ENCODE results near the gene CEP104.
A peak's percentile ranks its signal among the peaks of the same experiment; 100 is the strongest.

Gene CEP104

DNA sequence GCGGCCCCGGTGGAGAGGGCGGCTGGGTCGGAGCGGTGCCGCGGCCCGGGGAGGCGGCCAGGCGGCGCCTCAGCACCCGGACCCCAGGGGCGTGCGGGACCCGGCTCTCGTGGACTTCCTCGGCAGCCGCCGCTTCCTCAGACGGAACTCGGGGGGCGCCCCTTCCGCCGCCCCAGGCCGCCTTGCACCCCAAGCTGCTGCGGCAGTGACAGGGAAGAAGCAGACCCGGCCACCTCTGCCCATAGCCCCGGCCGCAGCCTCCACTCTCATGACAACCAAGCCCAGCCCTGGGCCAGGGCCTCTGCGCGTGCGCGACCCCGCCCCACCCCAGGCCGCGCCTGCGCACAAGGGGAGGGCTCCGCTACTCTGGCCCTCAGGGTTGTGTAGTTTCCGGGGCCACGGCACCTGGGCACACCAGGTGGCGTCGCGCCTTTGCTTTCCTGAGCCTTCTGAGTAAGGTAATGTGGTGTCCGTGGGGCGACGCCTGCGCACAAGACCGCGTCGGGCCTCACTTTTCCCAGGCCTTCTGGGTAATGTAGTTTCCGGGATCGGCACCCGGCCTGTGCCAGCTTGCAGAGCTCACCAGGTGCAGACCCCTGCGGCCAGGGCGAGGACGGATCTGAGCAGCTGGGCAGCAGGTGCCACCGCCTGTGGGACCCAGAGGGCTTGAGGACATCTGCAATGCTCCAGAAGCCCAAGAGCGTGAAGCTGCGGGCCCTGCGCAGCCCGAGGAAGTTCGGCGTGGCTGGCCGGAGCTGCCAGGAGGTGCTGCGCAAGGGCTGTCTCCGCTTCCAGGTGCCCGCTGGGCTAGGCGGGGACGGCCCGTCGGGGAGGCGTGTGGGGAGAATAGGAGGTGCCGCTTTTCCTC is at the start of gene CEP104, which contains the start of gene DFFB:
TSS of gene CEP104 (minus strand) at position 289 of the 868 bp plus-strand sequence. CDS start 4,804 bp downstream, outside the sequence.
TSS of gene DFFB (plus strand) at position 554 of the 868 bp plus-strand sequence. CDS start at position 682, 128 bp downstream.
- DNase-seq (ENCODE audit: extremely low read depth in 1 of 2, low read depth in 1 of 2): peak; percentile 89 to 93

DNA sequence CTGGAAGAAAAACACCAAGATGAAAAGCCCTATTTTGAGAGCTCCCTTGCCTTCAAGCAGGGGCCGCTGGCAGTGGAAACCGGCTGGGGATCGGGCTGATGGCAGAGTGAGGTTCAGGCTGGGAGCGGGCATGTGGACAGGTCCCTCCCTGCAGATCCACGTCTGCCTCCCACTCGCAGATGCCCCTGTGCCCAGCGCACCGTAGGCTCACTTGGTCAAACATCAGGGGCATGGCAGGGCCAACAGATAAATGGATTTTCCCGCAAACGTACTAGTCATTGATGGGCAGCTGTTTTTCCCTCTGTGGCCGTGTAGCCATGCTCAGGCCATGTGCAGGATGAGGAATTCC is 49.6 kb upstream of the CEP104 start:
- DNase-seq (ENCODE audit: extremely low read depth in 1 of 2, low read depth in 1 of 2): no peak

DNA sequence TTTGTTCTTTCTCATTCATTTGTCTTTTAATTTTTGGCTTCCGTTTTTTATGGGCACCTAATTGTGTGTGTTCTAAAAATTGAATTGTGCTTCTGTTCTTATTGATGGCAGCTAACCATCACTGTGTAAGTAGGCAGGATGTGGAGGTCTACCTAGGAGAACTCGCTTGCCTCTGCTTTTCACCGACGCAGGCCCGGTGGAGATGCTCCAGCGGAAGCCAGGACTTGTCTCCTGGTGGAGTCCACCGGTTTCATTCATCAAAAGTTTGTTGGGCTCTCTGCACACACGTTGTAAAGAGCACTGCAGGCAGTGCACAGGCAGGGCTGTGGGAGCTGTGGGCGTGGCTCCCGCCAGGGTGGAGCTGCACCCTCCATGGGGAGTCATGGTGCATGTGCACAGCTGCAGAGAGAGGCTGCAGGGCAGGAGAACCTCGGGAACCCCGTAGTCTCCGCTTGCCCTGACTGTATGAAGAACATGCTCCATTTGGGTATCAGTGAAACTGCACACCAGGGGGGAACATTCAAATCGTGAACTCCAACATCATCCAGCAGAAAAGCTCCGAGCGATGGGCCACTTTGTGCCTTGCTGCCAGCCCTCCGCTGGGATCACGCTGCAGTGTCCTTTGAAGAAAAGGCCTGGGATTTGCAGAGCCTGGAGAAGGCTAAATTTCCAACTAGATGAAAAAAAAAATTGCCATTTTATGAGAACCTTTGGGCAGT is 49.1 kb upstream of the CEP104 start:
- no peak for DNase-seq (ENCODE audit: extremely low read depth in 1 of 2, low read depth in 1 of 2)

DNA sequence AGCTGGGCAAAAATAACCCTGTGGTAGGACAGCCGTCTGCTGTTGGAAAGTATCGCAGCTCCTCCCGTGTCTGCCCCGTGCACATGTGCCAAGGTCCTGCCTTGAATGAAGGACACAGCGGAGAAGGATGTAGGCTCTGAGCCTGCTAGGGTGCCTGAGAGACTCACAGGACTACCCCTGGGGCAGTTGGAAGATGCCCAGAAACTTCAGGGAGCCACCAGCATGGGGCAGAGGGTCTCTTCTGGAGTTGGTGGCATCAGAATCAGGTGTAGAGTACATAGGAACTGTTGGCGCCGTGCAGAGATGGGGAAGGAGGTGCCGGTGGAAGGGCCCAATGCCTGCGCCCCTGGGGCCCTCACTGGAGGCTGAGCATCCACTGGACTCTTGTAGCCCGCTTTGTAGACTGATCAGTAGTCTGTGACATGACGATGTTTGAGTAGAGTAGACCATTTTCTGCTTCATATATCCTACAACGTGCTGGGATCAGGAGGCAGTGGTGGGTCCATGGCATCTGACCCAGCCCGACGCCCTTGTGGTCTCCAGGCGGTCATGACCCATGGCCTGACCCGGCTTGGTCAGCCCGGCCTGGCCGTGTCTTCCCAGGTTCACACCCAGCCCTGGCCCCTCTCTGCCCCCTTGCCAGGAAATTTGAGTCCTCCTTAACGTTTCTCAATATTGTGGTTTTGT is 48.4 kb upstream of the CEP104 start:
- DNase-seq (ENCODE audit: extremely low read depth in 1 of 2, low read depth in 1 of 2): no peak

DNA sequence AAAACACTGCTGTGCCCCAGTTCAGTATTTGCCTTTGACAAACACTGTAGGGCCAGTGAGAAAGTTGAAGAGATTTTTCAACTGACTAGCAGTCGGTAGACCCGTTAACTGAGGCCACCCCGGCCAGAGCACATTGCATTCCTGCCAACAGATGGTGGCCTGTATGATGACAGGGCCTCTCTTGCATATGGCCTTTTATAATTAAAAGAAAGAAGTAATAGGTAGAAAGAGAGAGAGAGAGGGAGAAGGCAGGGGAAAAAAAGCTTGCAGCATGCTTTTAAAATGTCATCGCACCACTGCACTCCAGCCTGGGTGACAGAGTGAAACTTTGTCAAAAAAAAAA is 47.8 kb upstream of the CEP104 start:
- no peak for DNase-seq (ENCODE audit: extremely low read depth in 1 of 2, low read depth in 1 of 2)

DNA sequence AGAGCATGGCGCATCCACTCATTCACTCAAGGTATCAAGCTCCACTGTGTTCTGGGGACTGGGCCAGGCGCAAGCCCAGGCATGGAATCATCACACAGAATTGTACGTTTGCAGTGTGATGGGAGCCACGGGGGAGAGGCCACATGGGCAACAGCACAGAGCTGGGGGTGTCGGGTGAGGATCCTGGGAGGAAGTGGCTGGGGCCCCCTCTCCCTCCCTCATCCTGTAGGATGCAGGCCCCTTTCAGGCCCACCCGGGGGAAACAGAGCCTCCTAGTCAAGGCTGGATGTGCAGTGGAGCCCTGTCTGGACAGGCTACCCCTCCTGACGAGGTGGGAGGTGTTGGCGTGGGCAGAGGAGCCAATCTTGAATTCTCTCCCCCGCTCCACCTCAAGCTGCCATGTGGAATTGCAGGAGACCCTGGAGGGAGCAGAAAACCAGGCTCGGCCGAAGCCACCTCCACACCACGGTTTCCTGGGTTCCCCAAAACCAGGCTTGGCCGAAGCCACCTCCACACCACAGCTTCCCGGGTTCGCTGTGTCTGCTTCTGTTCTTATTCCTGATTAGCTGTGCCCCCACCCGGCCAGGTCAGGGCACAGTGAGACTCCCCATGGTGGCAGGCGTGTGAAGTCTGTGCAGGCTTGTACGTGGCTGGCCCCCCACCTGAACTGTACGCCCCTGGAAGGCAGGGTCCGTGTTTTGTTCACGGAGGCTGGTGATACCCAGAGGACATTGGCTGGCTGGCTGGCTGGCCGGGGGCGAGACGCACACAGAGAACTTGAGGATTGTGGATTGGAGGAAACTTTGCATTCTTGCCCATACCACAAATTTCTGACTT is 47.2 kb upstream of the CEP104 start:
- DNase-seq (ENCODE audit: extremely low read depth in 1 of 2, low read depth in 1 of 2): no peak

DNA sequence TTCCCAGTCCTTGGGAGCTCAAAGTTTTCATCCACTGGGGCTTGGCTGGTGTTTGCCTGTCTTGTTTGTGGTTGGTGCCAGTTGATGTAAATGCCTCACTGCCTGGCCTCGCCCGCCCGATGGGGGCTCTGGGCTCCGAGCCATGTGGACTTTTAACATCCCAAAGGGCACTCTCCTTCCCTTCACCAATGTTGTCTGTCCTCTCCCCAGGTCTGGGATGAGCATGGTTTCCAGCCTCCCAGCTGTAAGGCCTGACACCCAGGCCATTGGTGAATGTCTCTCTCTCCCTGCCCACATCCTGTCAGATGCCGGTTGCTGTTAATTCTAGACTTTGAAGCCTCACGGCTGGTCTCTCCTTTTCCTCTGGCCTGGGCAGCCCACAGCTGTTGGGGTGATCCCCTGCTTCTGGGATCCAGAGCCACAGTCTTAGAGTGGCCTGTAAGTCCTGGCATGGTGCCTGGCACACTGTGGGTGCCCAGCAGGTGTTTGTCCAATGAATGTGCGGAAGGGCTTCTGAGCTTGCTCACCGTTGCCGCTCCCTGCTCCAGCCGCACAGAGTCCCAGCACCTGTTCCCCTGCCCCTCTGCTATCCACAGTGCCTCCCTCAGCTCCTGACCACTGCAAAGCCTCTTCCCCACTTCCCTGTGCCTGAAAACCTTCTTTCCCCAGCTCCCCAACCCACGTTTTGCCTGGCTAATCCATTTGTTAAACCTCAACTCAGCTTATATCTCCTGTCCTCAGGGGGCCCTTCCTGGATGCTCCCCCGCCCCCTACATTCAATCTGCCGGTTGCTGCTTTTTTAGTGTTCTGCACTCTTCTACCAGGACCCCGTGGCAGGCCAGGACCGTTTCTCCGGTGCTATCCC is 46.4 kb upstream of the CEP104 start:
- DNase-seq (ENCODE audit: extremely low read depth in 1 of 2, low read depth in 1 of 2): no peak

DNA sequence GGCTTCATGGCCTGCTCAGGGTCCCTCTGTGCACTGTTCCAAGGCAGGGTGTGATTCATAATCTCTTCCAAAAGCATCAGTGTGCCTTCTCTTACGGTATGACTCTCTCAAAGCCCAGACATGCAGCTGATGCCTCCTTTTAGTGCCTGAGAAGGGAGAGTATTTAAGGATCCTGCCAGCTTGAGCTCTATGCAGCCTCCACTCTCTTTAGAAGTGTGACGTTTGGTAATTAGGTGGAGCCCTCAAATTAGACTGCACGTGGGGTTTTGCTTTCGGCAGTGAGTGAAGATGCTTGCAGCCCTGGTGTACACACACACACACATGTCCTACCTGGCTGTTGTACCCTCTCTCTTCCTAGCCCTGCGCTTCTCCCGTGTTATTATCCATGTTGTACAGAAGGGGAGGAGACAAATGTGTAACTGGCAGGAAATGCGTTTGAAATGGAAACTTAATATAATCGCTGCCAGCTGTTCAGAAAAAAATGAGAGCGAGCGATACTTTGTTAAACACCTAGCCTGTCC is 45.6 kb upstream of the CEP104 start:
- DNase-seq (ENCODE audit: extremely low read depth in 1 of 2, low read depth in 1 of 2): no peak

DNA sequence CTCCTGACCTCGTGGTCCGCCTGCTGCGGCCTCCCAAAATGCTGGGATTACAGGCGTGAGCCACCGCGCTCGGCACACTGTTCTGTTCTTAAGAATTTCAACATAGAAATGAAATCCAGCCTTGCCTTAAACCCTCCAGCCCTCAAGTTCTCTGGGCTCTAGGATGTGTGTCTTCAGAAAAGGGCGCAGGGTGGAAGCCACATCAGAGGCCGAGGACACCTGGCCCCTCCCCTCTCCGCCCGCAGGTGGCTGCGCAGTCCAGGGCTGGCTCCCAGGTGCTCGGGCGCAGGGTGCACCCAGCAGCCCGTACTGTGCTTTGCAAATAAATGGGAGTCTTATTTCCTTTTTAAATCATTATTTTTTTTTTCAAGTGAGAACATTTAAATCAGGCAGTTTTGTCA is 45.1 kb upstream of the CEP104 start:
- no peak for DNase-seq (ENCODE audit: extremely low read depth in 1 of 2, low read depth in 1 of 2)

DNA sequence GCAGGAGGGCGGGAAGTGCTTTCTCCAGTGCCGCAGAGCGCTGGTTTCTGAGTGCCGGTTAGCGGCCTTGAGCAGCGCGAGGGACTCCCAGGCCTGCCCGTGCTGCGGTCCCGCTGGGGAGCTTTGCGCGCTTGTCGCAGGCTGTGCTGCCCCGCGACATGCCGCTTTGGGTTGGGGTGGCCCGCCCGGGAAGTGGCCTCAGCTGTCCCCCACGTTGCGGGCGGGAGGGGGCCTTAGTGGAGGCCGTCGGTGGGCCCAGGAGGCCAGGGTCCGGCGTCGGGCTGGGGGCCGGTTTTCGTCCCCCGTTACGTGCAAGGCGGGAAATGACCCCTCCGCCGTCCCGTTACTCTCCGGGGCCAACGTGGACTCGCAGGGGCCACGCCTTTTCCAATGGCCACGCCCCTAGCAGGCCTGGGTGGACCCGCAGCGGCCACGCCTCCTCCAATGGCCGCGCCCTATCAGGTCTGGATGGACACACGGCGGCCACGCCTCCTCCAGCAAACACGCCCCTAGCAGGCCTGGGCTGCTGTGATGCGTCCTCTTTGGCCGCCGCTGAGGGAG is 44.0 kb upstream of the CEP104 start:
- DNase-seq (ENCODE audit: extremely low read depth in 1 of 2, low read depth in 1 of 2): peak; percentile 78 to 87

DNA sequence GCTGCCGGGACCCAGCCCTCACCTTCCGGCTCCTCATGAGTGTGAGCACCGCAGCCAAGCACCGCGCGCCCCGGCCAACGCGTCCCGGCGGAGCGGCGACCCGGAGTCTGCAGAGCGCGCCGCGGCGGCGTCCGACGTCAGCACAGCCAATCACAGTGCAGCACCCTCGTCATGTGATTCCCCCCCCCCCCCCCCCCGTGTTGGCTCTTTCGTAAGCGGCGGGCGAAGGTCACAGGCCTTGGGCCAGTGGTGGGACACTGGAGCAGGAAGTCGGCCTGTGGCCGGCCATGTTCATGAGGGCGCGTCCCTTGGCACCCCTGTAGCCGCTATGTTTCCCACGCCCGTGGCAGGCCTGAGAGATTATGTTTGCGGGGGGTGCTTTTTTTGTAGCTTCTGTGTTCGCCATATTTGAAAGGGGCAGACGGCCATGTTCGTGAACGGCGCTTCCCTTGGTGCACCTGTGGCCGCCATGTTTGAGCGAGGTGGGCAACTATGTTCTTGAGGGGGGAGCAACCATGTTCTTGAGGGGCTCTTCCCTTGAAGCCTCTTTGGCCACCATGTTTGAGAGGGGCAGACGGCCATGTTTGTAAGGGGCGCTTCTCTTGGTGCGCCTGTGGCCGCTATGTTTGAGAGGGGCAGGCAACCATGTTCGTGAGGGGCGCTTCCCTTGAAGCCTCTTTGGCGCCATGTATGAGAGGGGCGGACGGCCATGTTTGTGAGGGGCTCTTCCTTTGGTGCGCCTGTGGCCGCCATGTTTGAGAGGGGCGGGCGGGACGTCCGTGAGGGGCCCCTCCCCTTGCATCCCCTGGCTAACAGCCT is 43.3 kb upstream of the CEP104 start, which contains the start of gene C1orf174:
TSS of gene C1orf174 (minus strand) at position 123 of the 819 bp plus-strand sequence. CDS start at position 37, 86 bp downstream.
- peak; percentile 80 to 88 for DNase-seq (ENCODE audit: extremely low read depth in 1 of 2, low read depth in 1 of 2)

DNA sequence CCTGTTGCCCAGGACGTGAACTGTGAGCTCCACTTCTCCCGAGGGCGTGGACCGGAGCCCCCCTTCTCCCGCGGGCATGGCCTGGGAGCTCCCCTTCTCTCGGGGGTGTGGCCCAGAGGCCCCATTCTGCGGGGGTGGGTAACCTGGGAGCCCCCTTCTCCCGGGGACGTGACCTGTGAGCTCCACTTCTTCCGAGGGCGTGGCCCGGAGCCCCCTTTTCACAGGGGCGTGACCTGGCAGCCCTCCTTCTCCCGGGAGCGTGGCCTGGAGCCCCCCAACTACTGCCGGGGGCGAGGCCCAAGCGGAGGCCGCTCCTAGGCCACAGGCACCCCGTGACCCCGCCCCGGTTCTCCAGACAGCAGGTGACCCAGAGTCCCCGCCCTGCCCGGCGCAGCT is 42.7 kb upstream of the CEP104 start:
- DNase-seq (ENCODE audit: extremely low read depth in 1 of 2, low read depth in 1 of 2): peak in 1 of 2 donors; percentile 35

DNA sequence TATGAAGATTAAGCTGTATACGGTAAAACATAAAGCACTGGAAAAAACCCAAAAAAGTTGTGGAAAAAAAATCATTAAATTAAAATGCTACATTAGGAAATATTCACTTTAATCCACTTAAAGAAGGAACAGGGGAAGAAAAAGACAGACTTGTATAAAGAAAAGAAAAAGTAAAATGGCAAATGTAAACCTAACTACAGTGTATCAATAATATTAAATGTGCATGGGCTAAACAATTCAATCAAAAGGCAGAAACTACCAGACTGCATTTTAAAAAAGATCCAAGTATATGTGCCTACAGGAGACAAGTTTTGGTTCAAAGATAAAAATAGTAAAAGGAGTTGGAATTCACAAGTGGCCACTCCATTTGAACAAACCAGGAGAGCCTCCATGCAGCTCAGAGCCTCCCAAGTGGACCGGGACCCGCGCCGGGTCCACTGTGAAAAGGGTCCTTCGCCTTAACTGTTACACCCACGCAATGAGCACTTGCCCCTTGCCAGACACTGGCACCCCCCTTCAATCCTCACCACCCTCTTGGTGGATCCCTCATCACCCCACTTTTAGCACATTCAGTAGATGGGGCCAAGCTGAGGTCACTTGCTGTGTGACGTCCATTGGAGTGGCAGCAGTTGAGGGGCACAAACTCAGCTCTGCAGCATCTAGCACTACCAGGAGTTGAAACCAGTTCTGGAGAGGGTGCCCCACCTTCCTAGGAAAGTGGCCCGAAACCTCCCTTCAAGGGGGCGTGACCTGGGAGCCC is 42.2 kb upstream of the CEP104 start:
- no peak for DNase-seq (ENCODE audit: extremely low read depth in 1 of 2, low read depth in 1 of 2)

DNA sequence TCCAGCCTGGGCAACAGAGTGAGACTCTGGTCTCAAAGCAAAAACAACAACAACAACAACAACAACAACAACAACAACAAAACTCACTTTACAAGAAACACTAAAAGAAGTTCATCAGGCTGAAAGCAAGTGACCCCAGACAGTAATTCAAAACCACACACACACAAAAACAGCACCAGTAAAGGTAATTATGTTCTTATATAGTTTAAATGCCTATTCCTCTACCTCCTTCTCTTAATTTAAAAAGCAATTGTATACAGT is 41.4 kb upstream of the CEP104 start:
- DNase-seq (ENCODE audit: extremely low read depth in 1 of 2, low read depth in 1 of 2): no peak

DNA sequence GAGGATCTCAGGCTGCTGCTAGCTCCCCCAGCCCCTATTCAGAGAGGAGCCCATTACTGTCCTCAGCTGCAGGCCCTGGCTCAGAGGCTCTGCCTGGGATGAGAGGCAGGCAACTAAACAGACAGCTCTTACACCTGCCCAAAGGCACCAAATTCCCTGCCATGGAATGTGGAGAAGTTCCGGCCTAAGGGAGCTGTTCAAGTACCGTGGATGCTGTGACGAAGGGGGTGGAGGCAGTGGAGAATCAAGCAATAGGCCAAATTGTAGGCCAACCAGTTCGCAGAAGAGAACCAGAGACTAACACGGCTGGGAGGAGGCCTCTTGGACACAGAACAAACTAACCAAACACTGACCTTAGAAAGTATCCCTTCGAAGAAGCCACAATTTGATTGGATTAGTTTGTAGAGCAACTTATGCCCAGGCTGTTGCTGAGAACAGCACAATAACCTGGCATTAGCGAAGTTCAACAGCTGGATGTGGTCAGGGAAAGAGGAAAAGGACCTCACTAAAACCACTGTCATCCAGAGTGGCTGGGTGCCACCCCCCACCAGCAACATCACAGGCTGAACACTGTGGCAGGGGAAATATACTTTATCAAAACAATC is 39.5 kb upstream of the CEP104 start:
- no peak for DNase-seq (ENCODE audit: extremely low read depth in 1 of 2, low read depth in 1 of 2)

DNA sequence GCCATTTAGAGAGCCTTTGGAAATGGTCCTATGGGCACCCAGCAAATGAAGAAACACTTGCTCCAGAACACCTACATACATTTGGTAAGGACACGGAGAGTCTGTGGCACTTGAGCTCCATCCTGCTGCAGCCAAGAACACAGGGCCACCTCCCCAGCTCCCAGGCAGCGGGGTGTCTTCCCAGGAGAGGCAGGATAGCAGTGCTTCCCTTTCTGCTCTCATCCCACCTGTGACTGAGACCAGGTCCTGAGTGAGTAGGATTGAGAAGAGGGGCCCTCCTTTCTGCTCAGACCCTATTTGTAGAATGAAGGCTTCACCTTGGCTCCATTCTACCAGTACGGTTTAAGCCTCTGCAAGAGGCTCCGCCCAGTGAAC is 38.9 kb upstream of the CEP104 start:
- DNase-seq (ENCODE audit: extremely low read depth in 1 of 2, low read depth in 1 of 2): no peak

DNA sequence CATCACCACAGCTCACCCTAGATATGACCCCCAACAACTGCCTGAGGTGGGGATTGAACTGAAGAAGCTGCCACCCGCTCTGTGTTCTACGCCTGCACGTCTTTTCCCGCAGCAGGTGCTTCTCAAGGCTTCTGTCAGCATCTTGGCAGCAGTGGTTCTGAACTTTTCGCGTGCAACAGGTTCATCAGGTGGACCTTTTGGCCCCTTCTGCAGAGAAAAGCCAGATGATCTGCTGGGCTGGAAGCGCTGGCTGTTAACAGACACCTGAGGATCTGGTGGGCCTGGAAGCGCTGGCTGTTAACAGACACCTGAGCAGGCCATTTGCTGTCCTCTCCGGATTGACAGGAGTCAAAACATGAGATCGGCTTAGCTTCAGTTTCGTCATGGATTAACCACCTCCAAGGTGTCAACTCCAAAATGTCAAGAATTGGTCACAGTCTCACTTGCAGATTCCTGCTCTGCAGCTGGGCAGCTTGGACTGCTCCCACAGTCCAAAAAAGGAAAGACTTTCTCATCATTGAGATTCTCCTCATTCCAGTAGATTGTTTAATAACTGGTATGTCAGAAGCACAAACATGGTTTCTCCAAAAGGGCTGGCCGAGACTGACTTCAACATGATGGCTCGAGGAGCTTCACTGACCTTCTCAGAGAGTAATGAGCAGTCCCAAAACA is 38.4 kb upstream of the CEP104 start:
- no peak for DNase-seq (ENCODE audit: extremely low read depth in 1 of 2, low read depth in 1 of 2)
